GM20431 (cell line): ENCODE results near the gene VPS37B.

Experiments
- in situ Hi-C: fragments of 300-500 bp; cut with MseI, MboI; formaldehyde crosslinking; loops from one replicate; pipeline ENCODE4 v1.15.0; 2020; ENCODE audit warnings: low sequenced_read_pairs; ENCODE audit not compliant: unreplicated experiment

Gene VPS37B

DNA sequence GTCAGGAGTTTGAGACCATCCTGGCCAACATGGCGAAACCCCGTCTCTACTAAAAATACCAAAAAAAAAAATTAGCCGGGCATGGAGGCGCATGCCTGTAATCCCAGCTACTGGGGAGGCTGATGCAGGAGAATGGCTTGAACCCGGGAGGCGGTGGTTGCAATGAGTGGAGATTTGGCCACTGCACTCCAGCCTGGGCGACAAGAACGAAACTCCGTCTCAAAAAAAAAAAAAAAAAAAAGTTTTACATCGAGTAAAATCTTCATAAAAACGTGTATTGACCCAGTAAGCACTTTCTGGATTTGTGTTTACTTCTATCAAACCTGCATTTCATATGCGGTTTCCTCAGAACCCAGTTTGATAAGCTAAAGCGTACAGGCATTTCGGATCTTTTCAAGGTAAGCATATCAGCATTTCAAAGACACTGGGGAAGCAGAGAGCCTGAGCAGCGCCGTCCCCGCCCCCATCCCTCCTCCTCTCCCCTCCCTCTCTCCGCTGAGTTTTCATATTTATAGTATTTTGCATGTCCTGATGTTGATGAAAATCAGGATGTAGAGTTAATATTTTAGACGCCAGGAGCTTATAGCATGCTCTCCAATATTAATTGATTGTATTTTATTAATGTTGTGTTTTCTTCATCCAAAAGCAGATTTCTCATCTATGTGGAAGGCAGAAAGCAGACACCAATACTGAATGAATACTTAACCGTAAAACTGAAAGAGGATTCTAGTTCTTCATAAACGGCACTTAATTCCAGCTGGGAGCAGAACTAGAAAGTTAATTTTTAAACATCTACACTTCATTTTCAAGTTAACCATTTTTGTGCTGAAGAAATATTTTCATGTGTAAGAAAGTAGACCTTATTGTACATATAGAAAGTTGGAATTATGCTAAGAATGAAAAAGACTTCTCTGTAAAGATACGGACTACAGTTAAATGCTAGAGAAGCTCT lies 69.9 kb downstream of the VPS37B start:
- in situ Hi-C loops: no loop called here

DNA sequence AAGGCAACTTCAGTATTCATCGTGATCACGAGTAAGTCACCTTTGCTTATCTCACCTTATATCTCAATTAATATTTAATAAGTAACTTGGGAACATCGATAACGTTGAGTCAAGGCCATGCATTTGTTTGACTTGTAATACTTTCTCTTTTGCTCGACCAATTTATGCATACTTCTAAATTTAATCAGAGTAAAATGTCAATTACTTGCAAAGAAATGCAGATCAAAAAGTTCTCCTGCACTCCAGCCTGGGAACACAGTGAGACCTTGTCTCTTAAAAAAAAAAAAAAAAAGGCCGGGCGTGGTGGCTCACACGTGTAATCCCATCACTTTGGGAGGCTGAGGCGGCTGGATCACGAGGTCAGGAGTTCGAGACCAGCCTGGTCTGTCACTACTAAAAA lies 72.5 kb downstream of the VPS37B start:
- in situ Hi-C loops: no loop called here

DNA sequence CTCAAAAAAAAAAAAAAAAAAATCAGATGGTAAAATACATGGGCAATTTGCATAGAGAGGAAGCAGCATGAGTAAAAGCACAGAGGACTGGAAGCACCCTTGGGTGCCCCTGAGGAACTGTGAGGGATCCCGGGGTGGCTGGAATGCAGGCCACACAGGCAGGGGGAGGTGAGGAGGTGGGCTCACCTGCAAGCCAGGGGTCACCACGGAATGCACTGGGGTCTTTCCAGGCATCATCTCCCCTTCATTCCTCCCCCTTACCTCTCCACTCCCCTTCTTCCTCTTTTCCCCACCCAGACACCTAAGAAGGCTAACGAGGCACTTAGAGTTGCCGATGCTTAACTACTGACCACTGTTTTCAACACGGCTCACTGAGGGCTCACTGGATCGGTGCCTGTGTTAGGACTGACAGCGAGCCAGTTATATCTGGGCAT lies 75.1 kb downstream of the VPS37B start:
- in situ Hi-C loops: no loop called here

GRCh38 chr12:122820138-122820537 lies 75.8 kb downstream of the VPS37B start:
- in situ Hi-C loops: no loop called here

DNA sequence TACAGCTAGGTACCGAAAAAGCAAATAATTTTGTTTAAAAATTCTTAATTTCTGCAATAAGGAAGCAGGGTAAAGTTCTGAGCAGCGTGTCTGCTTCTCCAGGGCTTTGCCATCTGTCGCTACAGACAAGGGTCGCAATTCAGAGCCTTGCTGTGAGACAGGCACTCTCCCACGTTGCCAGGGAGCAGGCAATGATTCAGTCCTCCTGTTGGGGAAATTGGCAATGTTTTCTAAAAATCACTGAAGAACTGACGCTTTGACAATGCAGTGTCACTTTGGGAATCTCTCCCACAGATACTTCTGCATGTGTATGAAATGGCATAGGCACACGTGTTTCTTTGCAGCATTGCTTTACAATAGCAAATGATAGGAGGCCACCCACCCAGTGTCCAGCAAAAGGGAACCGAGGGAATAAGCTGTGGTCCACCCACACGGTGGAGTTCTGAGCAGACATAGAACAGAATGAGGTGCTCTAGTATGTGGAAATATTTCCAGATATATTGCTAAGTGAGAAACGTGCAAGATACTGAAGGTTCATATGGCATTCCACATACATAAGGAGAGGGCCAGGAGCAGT lies 76.6 kb downstream of the VPS37B start:
- in situ Hi-C loops: no loop called here
